GM18508 (cell line): ENCODE measurements around the gene PTPRO.

Source experiments
- ATAC-seq: cut with Tn5 transposase; IDR thresholded peaks from one replicate; pipeline ENCODE4 v1.9.1; 2021; ENCODE audit warnings: moderate number of reproducible peaks; ENCODE audit not compliant: insufficient read depth, unreplicated experiment

Gene PTPRO

DNA sequence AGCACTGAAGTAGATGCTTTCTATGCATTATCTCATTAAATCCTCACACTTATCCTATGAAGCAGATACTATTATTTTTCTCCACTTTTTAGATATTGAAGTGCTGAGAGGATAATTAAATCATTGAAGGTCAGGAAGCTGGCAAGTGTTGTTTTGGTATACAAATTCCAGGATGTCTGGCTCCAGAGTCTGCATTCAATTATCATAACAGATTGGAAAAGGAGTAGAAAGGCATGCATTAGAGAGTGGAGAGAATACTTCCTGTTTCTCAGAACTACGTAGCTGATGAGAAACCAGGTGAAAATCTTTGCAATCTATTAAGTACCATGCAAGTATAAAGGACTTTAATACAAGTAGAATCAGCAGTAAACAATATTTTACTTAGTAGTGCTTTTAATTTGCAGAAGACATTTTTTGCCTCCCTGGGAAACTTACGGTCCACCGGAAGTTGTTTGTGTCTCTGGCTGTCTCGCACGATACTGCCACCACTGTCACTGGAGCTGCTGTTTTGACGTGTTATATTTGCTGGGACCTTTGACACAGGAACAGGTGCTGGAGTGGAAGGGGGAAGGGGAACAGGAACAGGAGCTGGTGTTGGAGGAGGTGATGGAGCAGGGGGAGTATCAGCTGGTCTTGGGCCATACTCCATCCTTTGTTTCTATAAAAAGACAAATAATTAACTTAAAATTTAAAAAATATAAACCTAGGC lies 308.9 kb downstream of the PTPRO start:
- ATAC-seq: no peak

DNA sequence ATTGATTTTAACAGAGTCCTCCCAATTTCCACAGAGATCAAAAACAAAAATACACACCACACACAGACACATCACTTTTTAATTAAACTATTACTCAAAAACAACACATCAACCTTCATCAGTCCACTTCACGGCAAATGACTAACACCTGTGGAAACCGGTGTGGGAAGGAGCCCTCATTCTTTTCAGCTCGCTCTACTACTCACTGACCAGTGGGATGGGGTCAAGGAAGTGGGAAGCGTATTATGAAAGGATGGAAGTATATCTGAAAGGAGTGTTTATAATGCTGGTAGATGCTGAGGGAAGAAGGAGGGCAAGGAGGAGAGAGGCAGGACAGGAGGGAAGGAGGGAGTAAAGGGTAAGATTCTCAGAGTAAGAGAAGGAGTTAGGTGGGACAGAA lies 310.4 kb downstream of the PTPRO start:
- ATAC-seq: no peak

DNA sequence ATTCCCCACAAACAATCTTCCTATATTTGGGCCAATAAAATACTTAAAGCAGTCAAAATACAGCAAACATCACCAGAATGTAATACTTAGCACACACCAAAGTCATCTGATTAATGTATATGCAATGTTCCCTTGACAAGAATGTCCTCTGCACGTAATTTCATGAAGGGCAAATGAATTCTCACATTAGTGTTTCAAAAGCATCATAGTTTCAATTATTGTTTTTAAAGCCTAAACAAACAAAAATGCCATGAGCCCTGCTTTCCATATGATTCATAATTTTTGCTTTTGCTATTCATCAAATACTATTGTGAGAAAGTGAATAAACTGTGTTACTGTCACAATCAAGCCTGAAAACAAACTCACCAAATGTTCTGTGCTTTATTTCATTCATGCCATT lies 310.9 kb downstream of the PTPRO start:
- no peak for ATAC-seq

- no peak for ATAC-seq
These were observed 311.8 kb downstream of the PTPRO start for GRCh38 chr12:15634010-15634683.

- ATAC-seq: no peak
These were observed 314.0 kb downstream of the PTPRO start for GRCh38 chr12:15636060-15636890.

- no peak for ATAC-seq
These were observed 315.9 kb downstream of the PTPRO start for GRCh38 chr12:15638231-15638630.

DNA sequence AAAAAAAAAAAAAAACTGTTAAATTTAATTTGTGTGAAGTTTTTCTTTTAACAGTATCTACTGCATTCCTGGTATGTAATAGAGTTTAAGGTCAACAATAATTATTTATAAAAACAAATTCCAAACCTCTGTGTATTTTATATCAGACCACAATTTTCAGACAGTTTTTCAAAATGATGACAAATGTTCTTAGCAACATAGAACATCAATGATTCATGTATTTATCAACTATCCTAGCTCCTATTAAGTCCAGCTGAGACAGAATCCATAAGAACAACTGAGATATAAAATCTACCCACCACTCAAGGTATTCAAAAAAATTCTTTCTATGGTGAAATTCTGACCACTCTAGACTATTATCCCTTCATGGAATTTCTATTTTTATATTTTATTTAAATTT lies 322.4 kb downstream of the PTPRO start:
- no peak for ATAC-seq

- no peak for ATAC-seq
These were observed 324.3 kb downstream of the PTPRO start for GRCh38 chr12:15646581-15646980.
